ENCODE results near the gene ATP8A2. TPM values are rescaled to one million over a fixed set of nuclear protein-coding genes. Genes with fewer than 3 reads are reported as not detected.

ATP8A2 gene
- total RNA-seq, 4 donors from 2014 or later = 0.16 to 0.54 (median 0.26) TPM

DNA sequence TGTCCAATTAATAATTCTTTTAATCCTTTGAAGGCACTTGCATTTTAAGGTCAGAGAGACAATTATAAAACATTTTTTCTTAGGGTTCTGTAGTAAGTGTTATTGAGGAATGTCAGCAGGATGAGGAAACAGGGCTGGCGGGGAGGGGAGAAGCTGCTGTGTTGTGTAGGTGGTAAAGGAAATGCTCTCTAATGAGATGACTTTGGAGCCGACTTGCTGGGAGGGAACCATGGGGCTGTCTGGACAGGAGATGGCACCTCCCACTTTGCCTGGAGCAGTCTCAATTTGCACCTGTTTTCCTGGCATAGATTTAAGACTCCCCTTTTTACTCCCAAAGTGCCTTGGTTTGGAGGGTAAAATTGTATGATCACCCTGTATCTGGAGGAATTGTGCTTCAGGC is 230.4 kb downstream of the ATP8A2 start:
- H3K4me1 ChIP-seq = no peaks in the 10 kb centered on the region
- TF ChIP-seq EP300 (IDR thresholded peaks at IDR 0.05) = no peak
- TF ChIP-seq, protein P1, sequence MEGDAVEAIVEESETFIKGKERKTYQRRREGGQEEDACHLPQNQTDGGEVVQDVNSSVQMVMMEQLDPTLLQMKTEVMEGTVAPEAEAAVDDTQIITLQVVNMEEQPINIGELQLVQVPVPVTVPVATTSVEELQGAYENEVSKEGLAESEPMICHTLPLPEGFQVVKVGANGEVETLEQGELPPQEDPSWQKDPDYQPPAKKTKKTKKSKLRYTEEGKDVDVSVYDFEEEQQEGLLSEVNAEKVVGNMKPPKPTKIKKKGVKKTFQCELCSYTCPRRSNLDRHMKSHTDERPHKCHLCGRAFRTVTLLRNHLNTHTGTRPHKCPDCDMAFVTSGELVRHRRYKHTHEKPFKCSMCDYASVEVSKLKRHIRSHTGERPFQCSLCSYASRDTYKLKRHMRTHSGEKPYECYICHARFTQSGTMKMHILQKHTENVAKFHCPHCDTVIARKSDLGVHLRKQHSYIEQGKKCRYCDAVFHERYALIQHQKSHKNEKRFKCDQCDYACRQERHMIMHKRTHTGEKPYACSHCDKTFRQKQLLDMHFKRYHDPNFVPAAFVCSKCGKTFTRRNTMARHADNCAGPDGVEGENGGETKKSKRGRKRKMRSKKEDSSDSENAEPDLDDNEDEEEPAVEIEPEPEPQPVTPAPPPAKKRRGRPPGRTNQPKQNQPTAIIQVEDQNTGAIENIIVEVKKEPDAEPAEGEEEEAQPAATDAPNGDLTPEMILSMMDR (IDR thresholded peaks at IDR 0.05) = no peak
- no peaks in the 10 kb centered on the region for H3K36me3 ChIP-seq
- H3K27me3 ChIP-seq = peaks cover 11% of the 10 kb centered on the region
- 33 to 46% methylated on average over 2 of the region's 2 CpGs for WGBS, 2 donors (ENCODE audit: low coverage in 1 of 2)
- H3K4me3 ChIP-seq = no peak overlapping the region
- H3K27ac ChIP-seq = no peak overlapping the region
- ATAC-seq = no peak
- no peaks in the 10 kb centered on the region for H3K9me3 ChIP-seq

DNA sequence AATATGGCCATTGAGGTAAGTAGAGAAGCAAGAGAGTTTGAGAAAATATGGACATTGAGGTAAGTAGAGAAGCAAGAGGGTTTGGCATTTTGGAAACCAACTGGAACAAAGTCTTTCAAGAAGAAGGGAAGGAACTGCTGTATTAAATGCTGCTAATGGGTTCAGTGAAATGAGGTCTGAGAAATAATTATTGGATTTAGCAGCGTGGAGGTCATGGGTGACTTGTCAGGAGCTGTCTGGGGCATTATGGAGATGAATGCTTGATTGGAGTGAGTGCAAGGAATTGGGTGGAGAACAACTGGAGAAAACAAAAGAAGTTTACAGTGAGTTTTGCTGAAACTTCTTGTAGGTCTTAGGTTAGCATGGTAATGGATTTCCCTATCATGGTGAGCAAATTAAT is 232.3 kb downstream of the ATP8A2 start:
- Histone ChIP-seq H3K36me3 (no peaks in the 10 kb centered on the region), H3K27ac (no peak overlapping the region), H3K4me1 (no peaks in the 10 kb centered on the region), H3K27me3 (peaks cover 11% of the 10 kb centered on the region), H3K9me3 (no peaks in the 10 kb centered on the region), H3K4me3 (no peak overlapping the region)
- no peak for ATAC-seq
- TF ChIP-seq EP300 (IDR thresholded peaks at IDR 0.05) = no peak
- TF ChIP-seq, protein P1 (IDR thresholded peaks at IDR 0.05) = no peak
- 71 to 100% methylated on average over 1 of the region's 1 CpG for WGBS, 2 donors (ENCODE audit: low coverage in 1 of 2)

DNA sequence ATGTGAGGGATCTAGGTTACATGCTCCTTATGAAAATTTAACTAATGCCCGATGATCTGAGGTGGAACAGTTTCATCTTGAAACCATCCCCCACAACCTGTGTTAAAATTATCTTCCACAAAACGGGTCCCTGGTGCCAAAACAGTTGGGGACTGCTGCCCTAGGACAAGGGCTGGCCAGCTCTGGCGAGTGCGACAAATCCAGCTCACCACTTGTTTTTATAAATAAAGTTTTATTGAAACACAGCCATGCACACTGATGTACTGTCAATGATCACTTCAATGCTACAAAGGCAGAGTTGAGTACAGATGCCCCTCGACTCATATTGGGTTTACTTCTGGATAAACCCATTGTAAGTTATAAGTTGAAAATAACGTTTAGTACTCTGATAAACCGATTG is 235.3 kb downstream of the ATP8A2 start:
- ATAC-seq = no peak
- Histone ChIP-seq H3K4me1 (no peaks in the 10 kb centered on the region), H3K27me3 (peaks cover 8% of the 10 kb centered on the region), H3K9me3 (no peaks in the 10 kb centered on the region), H3K4me3 (no peak overlapping the region), H3K36me3 (no peaks in the 10 kb centered on the region), H3K27ac (no peak overlapping the region)
- WGBS, 2 donors (ENCODE audit: low coverage in 1 of 2) = 91 to 92% methylated on average over 3 to 7 of the region's 7 CpGs
- TF ChIP-seq EP300 (IDR thresholded peaks at IDR 0.05) = no peak
- TF ChIP-seq, protein P1 (IDR thresholded peaks at IDR 0.05) = no peak

DNA sequence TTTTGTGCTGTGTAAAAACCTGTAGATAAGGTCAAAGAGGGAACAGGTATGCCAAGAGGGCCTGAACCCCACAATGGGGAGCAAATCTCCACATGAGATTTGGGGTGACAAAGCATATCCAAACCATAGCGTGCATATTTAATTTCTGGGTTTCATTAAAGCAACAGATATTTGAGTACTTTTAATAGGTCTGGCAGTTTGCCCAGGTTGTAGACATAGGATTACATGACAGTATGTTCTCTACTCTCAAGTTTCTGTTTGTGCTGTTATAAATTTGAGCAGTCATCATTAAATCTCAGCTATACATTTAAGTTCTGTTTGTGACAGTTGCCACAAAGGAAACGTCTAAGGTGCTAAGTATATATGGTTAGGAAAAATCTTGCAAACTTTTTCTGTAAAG is 236.4 kb downstream of the ATP8A2 start:
- ATAC-seq = no peak
- WGBS, 2 donors (ENCODE audit: low coverage in 1 of 2) = 25 to 39% methylated on average over 2 of the region's 2 CpGs
- H3K9me3 ChIP-seq = peaks cover 0 to 1% (median 0%) of the 10 kb centered on the region in 3 donors
- no peaks in the 10 kb centered on the region for H3K36me3 ChIP-seq
- peaks cover 3% of the 10 kb centered on the region for H3K27me3 ChIP-seq
- H3K4me1 ChIP-seq = no peaks in the 10 kb centered on the region
- H3K27ac ChIP-seq = no peak overlapping the region
- no peak overlapping the region for H3K4me3 ChIP-seq
- no peak for TF ChIP-seq EP300 (IDR thresholded peaks at IDR 0.05)
- TF ChIP-seq POLR2A (IDR thresholded peaks at IDR 0.05) = no peak
- TF ChIP-seq POLR2AphosphoS5 (IDR thresholded peaks at IDR 0.05) = no peak
- TF ChIP-seq, protein P1 (IDR thresholded peaks at IDR 0.05) = no peak

DNA sequence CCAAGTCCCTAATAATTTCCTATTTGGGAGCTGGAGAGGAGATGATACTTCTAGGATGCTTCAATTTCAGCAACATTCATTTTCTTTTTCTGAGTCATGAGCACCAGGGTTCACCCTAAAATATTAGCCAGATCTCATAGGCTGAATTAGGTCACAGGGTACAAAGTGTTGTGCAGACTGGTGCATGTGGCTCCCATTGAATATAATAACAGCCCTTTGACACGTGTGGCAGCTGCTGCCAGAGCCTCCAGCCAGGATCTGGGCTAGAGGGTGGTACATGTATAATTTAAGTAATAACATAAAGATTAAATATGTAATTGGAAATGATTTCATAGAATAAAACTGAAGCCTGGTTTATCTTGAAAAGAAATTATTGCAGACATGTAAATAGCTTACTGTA is 244.9 kb downstream of the ATP8A2 start:
- Histone ChIP-seq H3K27me3 (peaks cover 11% of the 10 kb centered on the region), H3K9me3 (peaks cover 0 to 13% (median 0%) of the 10 kb centered on the region in 3 donors), H3K4me3 (no peak overlapping the region), H3K4me1 (no peaks in the 10 kb centered on the region), H3K27ac (no peak overlapping the region), H3K36me3 (no peaks in the 10 kb centered on the region)
- 29 to 56% methylated on average over 1 of the region's 1 CpG for WGBS, 2 donors (ENCODE audit: low coverage in 1 of 2)
- TF ChIP-seq, protein P1 (IDR thresholded peaks at IDR 0.05) = no peak
- TF ChIP-seq POLR2AphosphoS5 (IDR thresholded peaks at IDR 0.05) (no peak), POLR2A (IDR thresholded peaks at IDR 0.05) (no peak), EP300 (IDR thresholded peaks at IDR 0.05) (no peak)
- ATAC-seq = no peak
